Bone marrow (tissue), 2 donors: ENCODE results near the gene TNFRSF1B.

Experiments used
- DNase-seq, 2 donors: peaks; one replicate each; lab custom pipeline; 2025; lab: John Stamatoyannopoulos, UW

TNFRSF1B gene

DNA sequence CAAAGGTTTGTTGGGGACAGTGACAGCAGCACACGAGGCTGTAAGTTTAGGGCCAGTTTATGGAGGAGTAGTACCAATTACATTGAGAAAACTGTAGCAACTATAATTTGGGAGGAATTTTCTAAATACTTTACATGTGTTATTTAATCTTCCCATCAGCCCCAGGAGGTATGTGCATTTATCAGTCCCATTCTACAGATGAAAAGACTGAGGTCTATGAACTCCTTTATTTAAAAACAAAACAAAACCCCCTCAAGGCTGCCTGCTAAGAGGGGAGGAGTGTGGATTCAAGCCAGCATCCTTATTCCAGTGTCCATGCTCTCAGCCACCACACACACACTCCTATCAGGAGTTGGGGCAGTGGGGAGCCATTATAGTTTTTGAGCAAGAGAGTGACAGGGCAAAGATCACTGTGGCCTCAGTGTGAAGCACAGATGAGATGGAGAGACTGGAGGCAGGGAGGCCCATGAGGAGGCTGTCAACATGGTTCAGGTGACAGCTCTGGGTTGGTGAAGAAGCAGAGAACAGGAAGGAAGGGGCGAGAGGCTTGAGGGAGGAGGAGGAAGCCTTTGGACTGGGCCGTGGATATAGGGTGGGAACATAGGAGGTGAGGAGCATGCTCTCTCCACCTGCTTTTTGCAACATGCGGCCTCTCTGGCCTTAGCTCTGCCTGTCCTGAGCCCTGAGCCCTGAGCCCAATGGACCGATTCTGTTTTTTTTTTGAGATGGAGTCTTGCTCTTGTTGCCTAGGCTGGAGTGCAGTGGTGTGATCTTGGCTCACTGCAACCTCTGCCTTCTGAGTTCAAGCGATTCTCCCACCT is 9.7 kb downstream of the TNFRSF1B start:
- DNase-seq = no peak

DNA sequence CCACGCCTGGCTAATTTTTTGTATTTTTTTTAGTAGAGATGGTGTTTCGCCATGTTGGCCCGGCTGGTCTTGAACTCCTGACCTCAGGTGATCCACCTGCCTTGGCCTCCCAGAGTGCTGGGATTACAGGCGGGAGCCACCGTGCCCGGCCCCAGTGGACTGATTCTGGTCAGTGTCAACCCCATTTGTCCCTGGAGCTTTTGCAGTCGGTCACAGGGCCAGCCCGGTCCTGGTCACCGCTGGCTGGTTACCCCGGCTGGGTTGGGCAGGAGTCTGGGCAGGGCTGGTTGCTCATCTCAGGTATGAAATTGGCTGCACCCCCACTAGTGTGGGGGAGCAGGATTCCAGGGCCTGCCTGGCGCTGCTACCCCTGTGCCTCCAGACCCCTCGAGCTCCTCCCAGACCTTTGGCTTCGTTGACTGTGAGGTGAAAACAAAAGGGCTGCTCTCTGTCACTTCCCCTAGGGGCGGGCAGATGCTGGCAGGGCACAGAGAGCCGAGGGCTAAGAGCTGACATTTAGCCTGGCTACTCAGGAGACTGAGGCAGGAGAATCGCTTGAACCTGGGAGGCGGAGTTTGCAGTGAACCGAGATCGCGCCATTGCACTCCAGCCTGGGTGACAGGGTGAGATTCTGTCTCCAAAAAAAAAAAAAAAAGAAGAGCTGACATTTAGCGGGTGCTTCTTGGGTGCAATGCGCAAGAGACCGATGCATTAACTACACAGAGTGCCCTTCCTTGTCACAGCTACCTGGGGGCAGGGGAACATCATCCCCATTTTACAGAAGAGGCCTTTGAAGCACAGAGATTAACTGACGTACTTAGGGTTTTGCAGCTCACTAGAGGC is 10.6 kb downstream of the TNFRSF1B start:
- no peak for DNase-seq

DNA sequence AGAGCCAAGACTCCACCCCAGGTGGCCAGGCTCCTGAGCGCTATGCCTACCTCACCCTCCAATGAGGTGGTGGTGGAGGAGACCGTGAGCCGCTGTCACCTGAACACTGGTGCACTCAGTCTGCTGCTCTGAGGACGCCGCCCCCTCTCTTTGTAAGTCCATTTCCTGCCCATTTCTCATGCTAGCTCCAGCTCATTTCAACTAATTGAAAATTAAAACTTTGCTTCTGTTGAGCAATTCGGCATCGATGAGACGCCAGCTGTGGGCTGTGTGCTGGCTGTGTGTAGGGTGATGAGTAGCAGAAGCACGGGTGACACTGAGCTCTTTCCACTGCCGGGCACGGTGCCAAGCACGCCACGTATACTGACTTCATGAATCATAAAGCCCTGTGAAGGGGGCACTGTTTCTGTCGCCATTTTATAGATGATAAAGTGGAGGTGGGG is 11.2 kb downstream of the TNFRSF1B start:
- peak; percentile 51 to 79 for DNase-seq

DNA sequence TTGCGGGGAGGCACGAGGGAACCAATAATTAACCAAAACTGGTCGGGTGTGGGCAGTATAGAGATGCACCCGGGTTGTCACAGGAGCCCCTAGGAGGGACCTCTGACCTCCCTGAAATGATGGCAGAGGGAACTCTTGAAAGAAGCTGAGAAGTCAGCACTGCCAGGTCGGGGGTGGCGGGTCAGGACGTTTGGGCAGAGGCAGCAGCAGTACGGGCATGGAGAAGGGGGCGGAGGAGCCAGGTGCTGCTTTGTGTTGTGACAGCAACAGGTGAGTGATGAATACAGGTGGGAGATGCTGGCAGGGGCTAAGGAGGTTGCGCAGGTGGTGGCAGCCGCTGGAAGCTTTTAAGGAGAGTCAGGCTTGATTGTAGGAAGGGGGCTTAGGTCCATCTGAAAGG is 11.7 kb downstream of the TNFRSF1B start:
- no peak for DNase-seq

DNA sequence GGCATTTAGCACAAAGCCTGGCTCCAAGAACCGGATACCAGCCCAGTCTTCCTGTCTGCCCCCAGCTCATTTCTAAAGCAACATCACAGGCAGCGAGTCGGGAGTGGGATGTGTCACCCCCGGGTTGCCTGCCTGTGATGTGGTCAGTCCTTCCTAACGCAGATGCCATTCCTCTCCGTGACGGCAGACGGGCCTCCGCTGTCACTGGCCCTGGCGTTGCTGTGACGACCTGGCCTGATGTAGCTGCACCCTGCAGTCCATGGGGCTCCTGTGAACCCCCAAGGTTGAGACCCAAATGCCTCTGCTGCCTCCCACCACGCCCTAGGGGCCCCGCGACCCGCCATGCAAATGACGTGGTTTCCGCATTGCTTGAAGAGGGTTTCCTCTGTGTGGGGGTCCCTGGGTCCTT is 12.3 kb downstream of the TNFRSF1B start:
- peak; percentile 28 to 86 for DNase-seq

DNA sequence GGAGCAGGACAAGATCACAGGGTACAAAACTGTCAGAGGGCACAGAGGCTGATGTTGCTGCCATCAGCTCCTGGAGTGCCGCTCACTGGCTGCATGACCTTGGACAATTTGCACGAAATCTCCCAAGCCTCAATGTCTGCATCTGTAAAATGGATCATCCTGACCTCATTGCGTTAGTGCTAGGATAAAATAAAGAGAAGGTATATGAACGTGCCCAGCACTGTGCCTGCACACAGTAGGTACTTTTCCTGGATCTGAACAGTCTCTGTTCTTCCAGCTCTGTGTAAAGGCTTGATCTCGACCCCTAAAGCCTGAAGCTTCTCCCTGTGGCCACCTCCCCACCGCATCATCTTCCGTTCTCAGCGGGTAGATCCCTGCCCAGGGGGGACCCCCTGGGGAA is 12.9 kb downstream of the TNFRSF1B start:
- DNase-seq = no peak

GRCh38 chr1:12180315-12180714 is 13.5 kb downstream of the TNFRSF1B start:
- DNase-seq = peak in 1 of 2 donors; percentile 57

DNA sequence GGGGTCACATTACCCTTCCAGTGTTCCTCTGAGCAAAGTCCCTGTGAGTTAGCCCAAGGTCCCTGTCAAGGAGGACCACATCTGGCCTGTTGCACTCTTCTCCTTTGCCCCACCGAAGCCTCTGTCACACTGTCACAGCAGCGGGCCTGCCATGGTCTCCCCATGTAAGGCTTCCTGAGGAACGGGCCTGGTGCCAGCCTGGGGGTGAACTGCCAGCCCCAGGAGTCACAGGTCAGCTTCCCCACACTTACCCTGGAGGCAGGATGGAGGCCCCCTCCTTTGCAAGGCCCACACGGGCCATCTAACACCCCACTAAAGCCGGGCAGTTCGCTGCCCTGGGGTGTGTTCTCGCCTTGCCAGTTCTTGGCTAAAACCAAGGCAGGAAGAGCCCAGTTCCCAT is 14.1 kb downstream of the TNFRSF1B start:
- no peak for DNase-seq

DNA sequence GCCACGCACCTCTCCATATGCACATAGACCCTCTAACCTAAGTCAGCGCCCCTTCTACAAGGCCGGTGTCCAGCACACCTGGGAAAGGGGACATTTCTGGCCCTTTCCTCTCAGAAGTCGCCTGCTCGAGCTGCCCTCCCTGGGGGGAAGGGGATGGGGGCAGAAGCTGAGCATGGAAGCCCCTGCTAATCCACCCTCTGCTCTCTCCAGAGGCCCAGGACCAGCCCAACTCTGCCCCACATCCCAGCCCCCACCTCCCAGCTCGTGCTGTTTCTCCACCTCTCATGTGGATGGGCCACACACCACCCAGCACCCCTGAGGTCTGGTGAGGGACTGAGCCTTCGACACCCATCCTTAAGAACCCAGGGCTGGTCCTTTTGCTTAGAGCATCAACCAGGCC is 14.8 kb downstream of the TNFRSF1B start:
- no peak for DNase-seq

- no peak for DNase-seq
These were observed 15.7 kb downstream of the TNFRSF1B start for GRCh38 chr1:12182410-12182984.

- no peak for DNase-seq
These were observed 16.5 kb downstream of the TNFRSF1B start for GRCh38 chr1:12183095-12183794.

DNA sequence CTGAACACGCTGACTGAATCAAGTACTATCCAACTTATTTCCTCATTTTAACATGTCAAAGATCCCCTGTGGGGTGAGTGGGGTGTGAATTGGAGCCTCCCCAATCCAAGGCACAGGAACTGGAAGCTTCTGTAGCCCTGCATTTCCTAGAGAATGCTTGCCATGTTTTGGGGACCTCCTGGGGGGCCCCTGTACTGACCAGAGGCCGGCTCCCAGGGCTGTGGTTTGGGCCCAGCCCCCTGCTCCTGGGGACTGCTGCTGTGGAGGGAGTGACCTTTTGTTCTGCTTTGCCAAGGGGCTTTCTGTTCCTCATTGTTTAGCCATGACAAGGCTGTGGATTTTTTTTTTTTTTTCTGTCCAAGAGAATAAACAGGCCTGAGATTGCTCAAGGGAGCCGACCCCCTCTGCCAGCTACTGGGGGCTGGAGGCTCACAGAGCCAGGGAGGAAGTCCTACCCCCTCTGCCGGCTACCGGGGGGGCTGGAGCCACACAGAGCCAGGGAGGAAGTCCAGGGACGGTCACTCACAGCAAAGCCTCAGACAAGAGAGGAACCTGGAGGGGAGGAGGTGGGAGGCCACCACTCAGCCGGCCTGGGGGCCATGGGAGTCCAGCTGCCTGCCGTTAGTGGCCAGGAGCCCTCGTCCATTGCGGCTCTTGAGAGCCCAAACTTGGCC is 17.4 kb downstream of the TNFRSF1B start:
- peak; percentile 23 to 75 for DNase-seq

- DNase-seq = no peak
These were observed 18.5 kb downstream of the TNFRSF1B start for GRCh38 chr1:12185036-12185917.

GRCh38 chr1:12185918-12186678 is 19.3 kb downstream of the TNFRSF1B start:
- DNase-seq = no peak

DNA sequence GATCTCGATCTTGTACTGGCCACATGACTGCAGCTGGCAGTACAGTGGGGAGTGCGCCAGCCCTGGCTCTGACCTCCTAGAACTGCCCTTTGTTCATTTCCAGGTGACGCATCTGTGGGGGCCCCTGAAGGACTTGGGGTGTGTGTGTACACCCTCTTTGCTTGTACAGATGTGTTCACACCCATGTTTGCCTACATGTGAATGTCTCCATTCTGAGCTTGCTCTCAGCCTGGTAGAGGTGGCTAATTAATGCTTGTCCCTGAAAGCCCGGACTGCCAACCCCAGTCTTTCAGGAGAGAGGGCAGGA is 19.8 kb downstream of the TNFRSF1B start:
- no peak for DNase-seq

DNA sequence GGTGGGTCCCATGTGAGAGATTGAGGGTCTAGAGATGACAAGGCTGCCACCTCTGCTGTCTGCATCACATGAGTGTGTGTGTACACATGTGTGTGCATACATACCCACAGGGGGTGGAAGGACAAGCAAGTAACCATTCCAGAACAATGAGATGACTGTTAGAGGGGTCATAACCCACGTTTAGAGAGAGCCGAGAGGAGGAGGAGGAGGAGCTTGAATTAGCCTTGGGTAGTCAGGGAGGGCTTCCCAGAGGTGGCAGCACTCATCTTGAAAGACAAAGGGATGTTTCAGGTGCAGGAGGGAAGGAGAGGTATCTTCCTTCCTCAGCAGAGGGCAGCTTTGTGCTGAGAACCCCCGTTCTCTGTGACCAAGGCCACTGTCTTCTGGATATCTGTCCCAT is 21.3 kb downstream of the TNFRSF1B start:
- no peak for DNase-seq

DNA sequence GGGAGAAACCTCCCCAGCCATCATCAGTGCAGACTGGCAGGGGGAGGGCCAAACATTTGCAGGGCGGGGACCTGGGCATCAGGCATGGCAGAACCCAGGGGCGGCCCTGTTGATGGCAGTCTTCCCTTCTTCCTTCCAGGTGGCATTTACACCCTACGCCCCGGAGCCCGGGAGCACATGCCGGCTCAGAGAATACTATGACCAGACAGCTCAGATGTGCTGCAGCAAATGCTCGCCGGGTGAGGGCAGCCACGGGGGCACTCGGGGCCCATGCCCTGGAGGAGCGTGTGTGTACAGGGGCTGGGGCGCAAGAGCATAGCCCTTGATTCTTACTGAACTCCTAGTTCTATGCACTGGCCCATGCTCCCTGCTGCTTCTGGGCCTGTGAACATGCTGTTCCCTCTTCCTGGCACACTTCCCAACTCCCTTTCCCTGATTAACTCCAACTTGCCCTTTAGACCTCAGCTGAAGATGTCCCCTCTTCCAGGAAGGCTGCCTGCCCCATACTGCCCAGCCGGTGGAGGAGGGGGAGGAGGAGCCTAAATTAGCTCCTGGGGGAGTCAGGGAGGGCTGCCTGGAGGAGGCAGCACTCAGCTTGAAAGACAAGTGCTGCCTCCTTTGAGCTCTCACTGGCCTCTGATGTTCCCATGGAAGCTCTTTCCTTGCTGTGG is 22.0 kb downstream of the TNFRSF1B start:
- DNase-seq = no peak

- no peak for DNase-seq
These were observed 22.5 kb downstream of the TNFRSF1B start for GRCh38 chr1:12189328-12189682.

DNA sequence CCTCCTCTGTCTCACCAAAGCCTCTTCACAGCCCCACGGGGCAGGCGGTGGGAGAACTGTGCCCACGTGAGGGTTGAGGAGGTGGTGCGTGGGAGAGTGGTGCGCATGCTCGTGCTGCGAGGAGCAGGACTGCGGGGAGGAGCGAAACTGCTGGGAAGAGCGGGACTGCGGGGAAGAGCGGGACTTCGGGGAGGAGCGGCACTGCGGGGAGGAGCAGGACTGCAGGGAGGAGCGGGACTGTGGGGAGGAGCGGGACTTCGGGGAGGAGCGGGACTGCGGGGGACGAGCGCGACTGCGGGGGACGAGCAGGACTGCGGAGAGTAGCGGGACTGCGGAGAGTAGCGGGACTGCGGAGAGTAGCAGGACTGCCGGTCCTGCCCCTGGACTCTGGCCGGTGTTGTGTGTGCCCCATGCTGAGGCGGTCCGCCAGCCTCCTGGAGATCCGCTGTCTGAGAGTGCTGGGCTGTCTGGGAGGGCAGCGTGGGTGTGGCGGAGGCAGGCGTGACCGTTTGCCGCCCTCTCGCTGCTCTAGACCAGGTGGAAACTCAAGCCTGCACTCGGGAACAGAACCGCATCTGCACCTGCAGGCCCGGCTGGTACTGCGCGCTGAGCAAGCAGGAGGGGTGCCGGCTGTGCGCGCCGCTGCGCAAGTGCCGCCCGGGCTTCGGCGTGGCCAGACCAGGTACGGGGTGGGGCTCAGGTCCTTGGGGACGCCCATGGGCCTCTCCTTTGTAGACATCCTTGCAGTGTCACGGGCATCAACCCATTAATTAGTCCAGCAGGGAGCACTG is 24.6 kb downstream of the TNFRSF1B start:
- DNase-seq = no peak
